Left lobe of liver (tissue), 2 donors: ENCODE data around the gene ADGRE2. TPM values are rescaled to one million over a fixed set of nuclear protein-coding genes. Genes with fewer than 3 reads are reported as not detected.

Experiments
- ATAC-seq: fragments of 200-7000 bp; cut with Tn5 transposase; one replicate; pipeline ENCODE4 v1.9.1; 2020; ENCODE audit warnings: mild to moderate bottlenecking, moderate library complexity
- DNase-seq: peaks from one replicate; pipeline ENCODE4 v3.0.0-alpha.2; 2020; ENCODE audit warnings: low spot score
- total RNA-seq: library from RNA; stranded (reverse); gene quantifications from one replicate; pipeline ENCODE4 v1.2.1, GENCODE V29; 2021
- donor health status: DM: no; HTN: no; CAD: no; lungs with moderate emphysema.
- donor health status: DM: no; HTN: yes; CAD: no.

The ADGRE2 gene
- total RNA-seq, 1 donor from 2014 or later = 1.6 TPM

- ATAC-seq (no peak), DNase-seq (no peak)
Observed at GRCh38 chr19:14748601-14749000, 29.8 kb downstream of the ADGRE2 start.

GRCh38 chr19:14746886-14747285, 31.5 kb downstream of the ADGRE2 start:
- ATAC-seq (no peak), DNase-seq (no peak)

- DNase-seq = no peak
- no peak for ATAC-seq
Observed at GRCh38 chr19:14735915-14736314, 42.4 kb downstream of the ADGRE2 start.

- DNase-seq (no peak), ATAC-seq (no peak)
Observed at GRCh38 chr19:14733574-14733973, 44.8 kb downstream of the ADGRE2 start.

- ATAC-seq (no peak), DNase-seq (no peak)
Observed at GRCh38 chr19:14732510-14732909, 45.9 kb downstream of the ADGRE2 start.

GRCh38 chr19:14731200-14731599, 47.2 kb downstream of the ADGRE2 start:
- ATAC-seq = no peak

GRCh38 chr19:14728595-14728994, 49.8 kb downstream of the ADGRE2 start:
- DNase-seq = no peak
- ATAC-seq = no peak

More at GRCh38 chr19:14731200-14731599, 47.2 kb downstream of the ADGRE2 start:
- no peak for DNase-seq

GRCh38 chr19:14722127-14722526, 56.2 kb downstream of the ADGRE2 start:
- ATAC-seq = no peak

GRCh38 chr19:14719162-14719561, 59.2 kb downstream of the ADGRE2 start:
- DNase-seq = no peak
- ATAC-seq = no peak

More at GRCh38 chr19:14722127-14722526, 56.2 kb downstream of the ADGRE2 start:
- DNase-seq = no peak

- ATAC-seq = no peak
- no peak for DNase-seq
Observed at GRCh38 chr19:14718522-14719116, 59.7 kb downstream of the ADGRE2 start.

GRCh38 chr19:14715841-14716240, 62.5 kb downstream of the ADGRE2 start:
- no peak for DNase-seq
- no peak for ATAC-seq

- DNase-seq (no peak), ATAC-seq (no peak)
Observed at GRCh38 chr19:14704450-14704849, 73.9 kb downstream of the ADGRE2 start.

GRCh38 chr19:14703833-14704232, 74.5 kb downstream of the ADGRE2 start:
- DNase-seq = no peak
- no peak for ATAC-seq

GRCh38 chr19:14700711-14701375, 77.5 kb downstream of the ADGRE2 start:
- DNase-seq = no peak

GRCh38 chr19:14699641-14700040, 78.7 kb downstream of the ADGRE2 start:
- DNase-seq = no peak
- no peak for ATAC-seq

More at GRCh38 chr19:14700711-14701375, 77.5 kb downstream of the ADGRE2 start:
- no peak for ATAC-seq

- DNase-seq = no peak
Observed at GRCh38 chr19:14695471-14695870, 82.9 kb downstream of the ADGRE2 start.

GRCh38 chr19:14694641-14695266, 83.6 kb downstream of the ADGRE2 start:
- ATAC-seq (no peak), DNase-seq (no peak)

More at GRCh38 chr19:14695471-14695870, 82.9 kb downstream of the ADGRE2 start:
- ATAC-seq = no peak

- DNase-seq = peak; percentile 93
- ATAC-seq = peak; percentile 97
Observed at GRCh38 chr19:14689598-14690503, 88.5 kb downstream of the ADGRE2 start, which contains the start of gene ZNF333. Gene ZNF333 (plus strand): TSS chr19:14690048. CDS start chr19:14693492, 3,444 bp downstream.

- ATAC-seq = no peak
- DNase-seq = no peak
Observed at GRCh38 chr19:14686411-14686810, 91.9 kb downstream of the ADGRE2 start.

GRCh38 chr19:14683439-14683838, 94.9 kb downstream of the ADGRE2 start:
- ATAC-seq (no peak), DNase-seq (no peak)
